Smooth muscle cell (in vitro differentiated cells): ENCODE measurements around the gene LRTM2. TPM values are rescaled to one million over a fixed set of nuclear protein-coding genes. Genes with fewer than 3 reads are reported as not detected.

Source experiments
- DNase-seq: peaks from one replicate; lab custom pipeline; 2025; ENCODE audit not compliant: unreplicated experiment; lab: John Stamatoyannopoulos, UW
- H2AFZ ChIP-seq: fragments of 200-600 bp; sonication (generic); 2 replicates; pipeline ENCODE4 v1.6.0; 2016; ENCODE audit warnings: antibody characterized with exemption, low read depth, mild to moderate bottlenecking
- H3F3A ChIP-seq: fragments of 200-600 bp; sonication (generic); 2 replicates; pipeline ENCODE4 v1.6.0; 2017; ENCODE audit warnings: antibody characterized with exemption, low read depth
- H3K27ac ChIP-seq: fragments of 200-600 bp; sonication (generic); 2 replicates; pipeline ENCODE4 v1.5.1; 2016; ENCODE audit warnings: low read depth, mild to moderate bottlenecking
- H3K27me3 ChIP-seq: fragments of 200-600 bp; sonication (generic); 2 replicates; pipeline ENCODE4 v1.6.1; 2016; ENCODE audit warnings: low read depth, mild to moderate bottlenecking
- H3K36me3 ChIP-seq: fragments of 200-600 bp; sonication (generic); 2 replicates; pipeline ENCODE4 v1.5.1; 2016; ENCODE audit warnings: low read depth
- H3K4me1 ChIP-seq: fragments of 200-600 bp; sonication (generic); 2 replicates; pipeline ENCODE4 v1.5.1; 2016; ENCODE audit warnings: low read depth
- H3K4me2 ChIP-seq: fragments of 200-600 bp; sonication (generic); 2 replicates; pipeline ENCODE4 v1.6.0; 2016; ENCODE audit warnings: mild to moderate bottlenecking
- H3K4me3 ChIP-seq: fragments of 200-600 bp; sonication (generic); 2 replicates; pipeline ENCODE4 v1.5.1; 2016; ENCODE audit warnings: mild to moderate bottlenecking
- H3K79me2 ChIP-seq: fragments of 200-600 bp; sonication (generic); 2 replicates; pipeline ENCODE4 v1.6.0; 2016; ENCODE audit warnings: low read depth, mild to moderate bottlenecking
- H3K9ac ChIP-seq: fragments of 200-600 bp; sonication (generic); 2 replicates; pipeline ENCODE4 v1.6.0; 2016; ENCODE audit warnings: low read depth
- H3K9me3 ChIP-seq: fragments of 200-600 bp; sonication (generic); replicated peaks from 2 replicates; pipeline ENCODE4 v1.5.1; 2016; ENCODE audit warnings: low read depth
- H4K20me1 ChIP-seq: fragments of 200-600 bp; sonication (generic); 2 replicates; pipeline ENCODE4 v1.6.0; 2016; ENCODE audit warnings: low read depth
- CTCF ChIP-seq: fragments of 200-600 bp; sonication (generic); IDR thresholded peaks from 2 replicates; pipeline ENCODE4 v1.5.1; 2017; ENCODE audit warnings: borderline replicate concordance, mild to moderate bottlenecking, antibody characterized with exemption; ENCODE audit not compliant: insufficient read depth, poor library complexity, severe bottlenecking
- WGBS: methylation state at CpG from one replicate; pipeline ENCODE4 v1.1.7; 2016; ENCODE audit warnings: low lambda C conversion rate; 5-methylcytosine and 5-hydroxymethylcytosine counted together
- polyA plus RNA-seq: library from polyadenylated mRNA; unstranded; fragments of >200 nt; fragmentation: Nextera tagmentation; extraction: Ambion mirVana; gene quantifications from 2 replicates; pipeline ENCODE4 v1.2.1, GENCODE V29; 2016
- total RNA-seq: library from RNA; depleted of rRNA; stranded (reverse); fragments of >200 nt; gene quantifications from 2 replicates; pipeline ENCODE4 v1.2.3, GENCODE V29; 2014

Gene LRTM2
- total and polyA plus RNA-seq, 2 experiments from 2014 or later: not detected

GRCh38 chr12:1881301-1881700 lies 60.9 kb downstream of the LRTM2 start:
- no peak overlapping the region for H3K4me3 ChIP-seq
- no peak overlapping the region for H3K4me2 ChIP-seq
- H3K9me3 ChIP-seq: no peaks in the 10 kb centered on the region
- H3K36me3 ChIP-seq: no peaks in the 10 kb centered on the region
- WGBS: 91% methylated on average over 8 of the region's 8 CpGs
- TF ChIP-seq CTCF: no peak
- no peaks in the 10 kb centered on the region for H4K20me1 ChIP-seq
- H3K4me1 ChIP-seq: no peaks in the 10 kb centered on the region
- no peak overlapping the region for H2AFZ ChIP-seq
- DNase-seq: no peak
- H3K27me3 ChIP-seq: no peaks in the 10 kb centered on the region
- no peak overlapping the region for H3K27ac ChIP-seq
- no peaks in the 10 kb centered on the region for H3K79me2 ChIP-seq
- H3F3A ChIP-seq: no peaks in the 10 kb centered on the region
- H3K9ac ChIP-seq: no peak overlapping the region

- H3K9me3 ChIP-seq: no peaks in the 10 kb centered on the region
- H3K27me3 ChIP-seq: no peaks in the 10 kb centered on the region
- H3K4me1 ChIP-seq: no peaks in the 10 kb centered on the region
- no peaks in the 10 kb centered on the region for H4K20me1 ChIP-seq
- H2AFZ ChIP-seq: no peak overlapping the region
- H3K9ac ChIP-seq: no peak overlapping the region
- 85% methylated on average over 3 of the region's 3 CpGs for WGBS
- H3K27ac ChIP-seq: no peak overlapping the region
- DNase-seq: no peak
- no peak for TF ChIP-seq CTCF
- H3K4me2 ChIP-seq: no peak overlapping the region
- H3K4me3 ChIP-seq: no peak overlapping the region
- H3K79me2 ChIP-seq: no peaks in the 10 kb centered on the region
- H3K36me3 ChIP-seq: no peaks in the 10 kb centered on the region
- no peaks in the 10 kb centered on the region for H3F3A ChIP-seq
These were observed 61.6 kb downstream of the LRTM2 start for GRCh38 chr12:1881936-1882335.

GRCh38 chr12:1882405-1882804 lies 62.0 kb downstream of the LRTM2 start:
- Histone ChIP-seq H2AFZ (no peak overlapping the region), H3K4me2 (no peak overlapping the region)

More at GRCh38 chr12:1882405-1882804, 62.0 kb downstream of the LRTM2 start:
- no peak overlapping the region for H3K4me3 ChIP-seq
- no peaks in the 10 kb centered on the region for H3K36me3 ChIP-seq
- H3K9ac ChIP-seq: no peak overlapping the region
- no peaks in the 10 kb centered on the region for H4K20me1 ChIP-seq
- H3K4me1 ChIP-seq: no peaks in the 10 kb centered on the region
- DNase-seq: no peak
- no peak overlapping the region for H3K27ac ChIP-seq
- H3K27me3 ChIP-seq: no peaks in the 10 kb centered on the region
- H3F3A ChIP-seq: no peaks in the 10 kb centered on the region
- H3K9me3 ChIP-seq: no peaks in the 10 kb centered on the region
- H3K79me2 ChIP-seq: no peaks in the 10 kb centered on the region
- WGBS: 92% methylated on average over 6 of the region's 8 CpGs
- TF ChIP-seq CTCF: no peak
